Endothelial cell (in vitro differentiated cells): Measurements from ENCODE around the gene RBBP4. TPM values are rescaled to one million over a fixed set of nuclear protein-coding genes. Genes with fewer than 3 reads are reported as not detected.
"Not testable (repeated sequence)": the region's sequence is repeated elsewhere in the genome, so short reads cannot be mapped to it uniquely, and the experiment has no call there.

Experiments
- DNase-seq: peaks from one replicate; pipeline ENCODE4 v3.0.0; 2021; ENCODE audit warnings: low spot score
- H3K27ac Mint-ChIP-seq: one replicate; pipeline ENCODE4 v1.8.0; 2021; ENCODE audit warnings: mixed read lengths, inconsistent platforms; ENCODE audit not compliant: unreplicated experiment
- H3K27me3 Mint-ChIP-seq: one replicate; pipeline ENCODE4 v1.8.0; 2021; ENCODE audit warnings: mild to moderate bottlenecking, moderate library complexity, mixed read lengths, inconsistent platforms; ENCODE audit not compliant: unreplicated experiment
- H3K36me3 Mint-ChIP-seq: one replicate; pipeline ENCODE4 v1.8.0; 2021; ENCODE audit warnings: mild to moderate bottlenecking, low read depth, mixed read lengths, inconsistent platforms; ENCODE audit not compliant: unreplicated experiment
- H3K4me1 Mint-ChIP-seq: one replicate; pipeline ENCODE4 v1.8.0; 2021; ENCODE audit warnings: mild to moderate bottlenecking, mixed read lengths, inconsistent platforms; ENCODE audit not compliant: unreplicated experiment
- H3K4me3 Mint-ChIP-seq: one replicate; pipeline ENCODE4 v1.8.0; 2021; ENCODE audit warnings: mild to moderate bottlenecking, mixed read lengths, inconsistent platforms; ENCODE audit not compliant: unreplicated experiment
- H3K9me3 Mint-ChIP-seq: one replicate; pipeline ENCODE4 v1.8.0; 2021; ENCODE audit warnings: mixed read lengths, inconsistent platforms; ENCODE audit not compliant: unreplicated experiment
- CTCF ChIP-seq: fragments of 200-600 bp; sonication (generic); IDR thresholded peaks from one replicate; pipeline ENCODE4 v1.5.0; 2021; ENCODE audit warnings: antibody characterized with exemption; ENCODE audit not compliant: unreplicated experiment
- total RNA-seq: library from RNA; stranded (reverse); fragmentation: NEBNext Ultra II Directional; extraction: Animal tissue kit (Norgen Biotek cat#: 25700); gene quantifications from one replicate; pipeline ENCODE4 v1.2.1, GENCODE V29; 2021; ENCODE audit not compliant: unreplicated experiment

Gene RBBP4
- total RNA-seq, 1 donor from 2014 or later, result 280 TPM

GRCh38 chr1:32676945-32677344, 25.9 kb downstream of the RBBP4 start:
- no peak overlapping the region for H3K27ac Mint-ChIP-seq
- DNase-seq, result no peak
- no peak for TF ChIP-seq CTCF
- H3K36me3 Mint-ChIP-seq, result peaks cover 50% of the 10 kb centered on the region
- no peak overlapping the region for H3K4me3 Mint-ChIP-seq
- no peaks in the 10 kb centered on the region for H3K27me3 Mint-ChIP-seq
- H3K4me1 Mint-ChIP-seq, result no peaks in the 10 kb centered on the region
- H3K9me3 Mint-ChIP-seq, result no peaks in the 10 kb centered on the region

GRCh38 chr1:32679993-32680392, 29.0 kb downstream of the RBBP4 start:
- H3K4me3 Mint-ChIP-seq, H3K27ac Mint-ChIP-seq, H3K27me3 Mint-ChIP-seq, DNase-seq, H3K9me3 Mint-ChIP-seq, H3K4me1 Mint-ChIP-seq: not testable (repeated sequence)
- peaks cover 33% of the 10 kb centered on the region for H3K36me3 Mint-ChIP-seq

- peaks cover 36% of the 10 kb centered on the region for H3K36me3 Mint-ChIP-seq
- H3K27me3 Mint-ChIP-seq, result no peaks in the 10 kb centered on the region
- peaks cover 7% of the 10 kb centered on the region for H3K4me1 Mint-ChIP-seq
- TF ChIP-seq CTCF, result no peak
- H3K4me3 Mint-ChIP-seq, result no peak overlapping the region
- no peak overlapping the region for H3K27ac Mint-ChIP-seq
- H3K9me3 Mint-ChIP-seq, result no peaks in the 10 kb centered on the region
- no peak for DNase-seq
Measured at GRCh38 chr1:32680642-32681041, 29.6 kb downstream of the RBBP4 start.

- peaks cover 16% of the 10 kb centered on the region for H3K4me1 Mint-ChIP-seq
- peaks cover 36% of the 10 kb centered on the region for H3K36me3 Mint-ChIP-seq
- H3K9me3 Mint-ChIP-seq, result no peaks in the 10 kb centered on the region
Measured at GRCh38 chr1:32681509-32681908, 30.5 kb downstream of the RBBP4 start.

DNA sequence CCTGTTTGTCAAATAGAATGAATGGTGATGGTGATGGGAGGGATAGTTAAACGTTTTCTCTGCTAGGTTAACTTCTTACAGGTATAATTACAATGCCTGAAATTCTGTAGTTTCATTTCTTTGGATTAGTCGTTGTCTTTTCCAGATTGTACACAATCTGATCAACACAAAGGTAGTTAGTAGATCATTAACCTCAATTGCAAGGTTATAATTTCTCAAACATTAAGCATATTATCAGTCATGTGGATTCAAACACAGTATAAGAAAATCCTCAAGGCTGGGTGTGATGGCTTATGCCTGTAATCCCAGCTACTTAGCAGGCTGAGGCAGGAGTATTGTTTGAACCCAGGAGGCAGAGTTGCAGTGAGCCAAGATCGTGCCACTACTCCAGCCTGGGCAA, 31.0 kb downstream of the RBBP4 start:
- peaks cover 16% of the 10 kb centered on the region for H3K4me1 Mint-ChIP-seq
- no peak overlapping the region for H3K27ac Mint-ChIP-seq
- H3K4me3 Mint-ChIP-seq, result no peak overlapping the region
- no peaks in the 10 kb centered on the region for H3K9me3 Mint-ChIP-seq
- no peak for TF ChIP-seq CTCF
- H3K27me3 Mint-ChIP-seq, result no peaks in the 10 kb centered on the region
- no peak for DNase-seq
- H3K36me3 Mint-ChIP-seq, result peaks cover 36% of the 10 kb centered on the region

More at GRCh38 chr1:32681509-32681908, 30.5 kb downstream of the RBBP4 start:
- Mint-ChIP-seq H3K27ac (no peak overlapping the region), H3K4me3 (no peak overlapping the region), H3K27me3 (no peaks in the 10 kb centered on the region)
- no peak for TF ChIP-seq CTCF
- no peak for DNase-seq

- Mint-ChIP-seq H3K9me3 (no peaks in the 10 kb centered on the region), H3K27ac (no peak overlapping the region), H3K4me3 (no peak overlapping the region), H3K36me3 (peaks cover 28% of the 10 kb centered on the region), H3K27me3 (peaks cover 2% of the 10 kb centered on the region), H3K4me1 (peaks cover 16% of the 10 kb centered on the region)
- DNase-seq, result no peak
- TF ChIP-seq CTCF, result no peak
Measured at GRCh38 chr1:32683397-32683796, 32.4 kb downstream of the RBBP4 start.
